K562 (cell line): ENCODE measurements around the gene FRRS1L. TPM values are rescaled to one million over a fixed set of nuclear protein-coding genes. Genes with fewer than 3 reads are reported as not detected.

Experiments
- ARID3B ChIP-seq: fragments of 250-450 bp; sonication (Bioruptor Pico); IDR thresholded peaks from 2 replicates; pipeline ENCODE4 v1.4.0; 2020; ENCODE audit warnings: borderline replicate concordance
- ARNT ChIP-seq, 2 experiments: fragments of 450-650 bp; IDR thresholded peaks; 2 replicates each; pipeline ENCODE4 v1.6.1; 2016; ENCODE audit warnings: mild to moderate bottlenecking in 1 of 2
- CGGBP1 ChIP-seq: fragments of 250-450 bp; sonication (Bioruptor Pico); IDR thresholded peaks from 2 replicates; pipeline ENCODE4 v1.9.0; 2021; ENCODE audit warnings: mild to moderate bottlenecking
- DEAF1 ChIP-seq: fragments of 450-650 bp; formaldehyde crosslinking; IDR thresholded peaks from 2 replicates; pipeline ENCODE4 v1.4.0; 2020; ENCODE audit warnings: mild to moderate bottlenecking, moderate library complexity
- DNMT1 ChIP-seq: fragments of 450-650 bp; IDR thresholded peaks from 2 replicates; pipeline ENCODE4 v1.6.1; 2016; ENCODE audit warnings: antibody characterized with exemption, mild to moderate bottlenecking
- GTF2F1 ChIP-seq: IDR thresholded peaks from 2 replicates; pipeline ENCODE4 v1.6.1; 2011; ENCODE audit warnings: low read depth, low read length, improper control_type of control experiment
- LCOR ChIP-seq: sonication (generic); formaldehyde crosslinking; IDR thresholded peaks from 2 replicates; pipeline ENCODE4 v1.8.0; 2022; ENCODE audit warnings: mild to moderate bottlenecking, missing genetic modification reagents
- PBX2 ChIP-seq, 2 experiments: IDR thresholded peaks in 1 of 2; conservative IDR thresholded peaks in 1 of 2; 2 replicates each; pipeline ENCODE4 v1.6.1; 2016; ENCODE audit warnings: low read depth in 2 of 2, mild to moderate bottlenecking in 1 of 2, missing compliant biosample characterization in 1 of 2, missing genetic modification characterization in 1 of 2, moderate library complexity in 1 of 2
- PHB2 ChIP-seq: fragments of 450-650 bp; IDR thresholded peaks from 2 replicates; pipeline ENCODE4 v1.6.1; 2017; ENCODE audit warnings: low read depth
- RNF219 ChIP-seq: fragments of 250-450 bp; sonication (Bioruptor Pico); IDR thresholded peaks from 2 replicates; pipeline ENCODE4 v1.5.0; 2022; ENCODE audit warnings: mild to moderate bottlenecking
- SOX6 ChIP-seq: fragments of 450-650 bp; IDR thresholded peaks from 2 replicates; pipeline ENCODE4 v1.6.1; 2014; ENCODE audit warnings: mild to moderate bottlenecking
- TEAD2 ChIP-seq: fragments of 450-650 bp; IDR thresholded peaks from 2 replicates; pipeline ENCODE4 v1.6.1; 2016; ENCODE audit warnings: missing genetic modification characterization, control low read depth, missing compliant biosample characterization
- TGIF2 ChIP-seq: sonication (generic); formaldehyde crosslinking; IDR thresholded peaks from 2 replicates; pipeline ENCODE4 v1.8.1; 2022; ENCODE audit warnings: mild to moderate bottlenecking, missing genetic modification reagents, moderate library complexity
- ZC3H4 ChIP-seq: sonication (generic); formaldehyde crosslinking; IDR thresholded peaks from 2 replicates; pipeline ENCODE4 v1.9.0; 2021; ENCODE audit warnings: missing genetic modification reagents, borderline replicate concordance
- ZNF143 ChIP-seq: sonication (generic); formaldehyde crosslinking; IDR thresholded peaks from 2 replicates; pipeline ENCODE4 v1.9.0; 2022; ENCODE audit warnings: mild to moderate bottlenecking, missing genetic modification reagents
- ZNF282 ChIP-seq: sonication (generic); formaldehyde crosslinking; IDR thresholded peaks from 2 replicates; pipeline ENCODE4 v1.8.1; 2023; ENCODE audit warnings: missing genetic modification reagents
- polyA plus RNA-seq, 8 experiments: library from polyadenylated mRNA; depleted of rRNA in 4 of 8; stranded (reverse) in 5 of 8; unstranded in 3 of 8; fragments of >200 nt; fragmentation: Nextera tagmentation in 2 of 8; fragmentation: Illumina TruSeq in 1 of 8; extraction: Ambion mirVana in 2 of 8; extraction: Trizol in 1 of 8; gene quantifications; 2 replicates each; pipeline versions ENCODE4 v1.2.1 to v1.2.3, GENCODE V29; 2011 to 2014; ENCODE audit warnings: inconsistent platforms in 1 of 8, missing spikeins in 1 of 8
- total RNA-seq, 7 experiments: library from RNA; depleted of rRNA in 6 of 7; stranded (reverse); fragments of >200 nt in 6 of 7; fragmentation: Illumina TruSeq in 2 of 7; extraction: Trizol in 2 of 7; gene quantifications; 2 replicates each; pipeline versions ENCODE4 v1.2.1 to v1.2.3, GENCODE V29; 2011 to 2021; ENCODE audit warnings: low replicate concordance in 1 of 7

Gene FRRS1L
- total and polyA plus RNA-seq, 9 of the 15 experiments (the other 6 are each of a cell fraction or from before 2014, with no cell fraction given): under 0.01 to 0.04 (median 0.03) TPM; not detected in 5

GRCh38 chr9:109134167-109134578 is 32.9 kb downstream of the FRRS1L start (continued):
- TF ChIP-seq ARID3B (CRISPR knock-in tag): no peak
- no peak for TF ChIP-seq RNF219
- TF ChIP-seq DEAF1 (CRISPR knock-in tag): no peak
- no peak for TF ChIP-seq TGIF2
- no peak for TF ChIP-seq CGGBP1 (CRISPR knock-in tag)
- TF ChIP-seq PHB2: peak; percentile 82
- no peak for TF ChIP-seq ZNF143
- TF ChIP-seq SOX6: peak; percentile 81
- TF ChIP-seq ZNF282 (CRISPR knock-in tag): no peak
- no peak for TF ChIP-seq TEAD2 (tag)
- peak in 1 of 2 experiments; percentile 84; a peak in 3 of 4 replicates for TF ChIP-seq ARNT (IDR thresholded peaks at IDR 0.05)
- 0 out of 2 replicates have a peak, but pooled peaks have one; percentile 46 for TF ChIP-seq LCOR (CRISPR knock-in tag)
- TF ChIP-seq GTF2F1: no peak
- no peak for TF ChIP-seq DNMT1
- no peak for TF ChIP-seq PBX2 (CRISPR knock-in tag; IDR thresholded peaks at IDR 0.05; ENCODE audit: low read depth)
- TF ChIP-seq PBX2 (tag; conservative IDR thresholded peaks at IDR 0.05; ENCODE audit: low read depth): peak; percentile 72
- TF ChIP-seq ZC3H4: no peak
